GM12878 (cell line): ENCODE data around the gene GALNT18. TPM values are rescaled to one million over a fixed set of nuclear protein-coding genes. Genes with fewer than 3 reads are reported as not detected.
A peak's percentile ranks its signal among the peaks of the same experiment; 100 is the strongest.

Experiments
- ATAC-seq: fragments of 200-7000 bp; cut with Tn5 transposase; 3 replicates; pipeline ENCODE4 v1.9.1; 2020; ENCODE audit warnings: mild to moderate bottlenecking, moderate library complexity
- BruUV-seq: library from RNA; stranded (reverse); fragments of 400-500 nt; replicated peaks from 2 replicates; lab custom pipeline; 2021; lab: Mats Ljungman, UMichigan
- CTCF ChIA-PET: fragments of 300-600 bp; sonication (Branson Sonifier 250); formaldehyde crosslinking; extraction: SDS; loops from one replicate; lab custom pipeline; 2021; ENCODE audit warnings: inconsistent platforms; lab: Yijun Ruan, JAX
- POLR2A ChIA-PET: fragments of 350-600 bp; formaldehyde crosslinking; extraction: SDS; loops from one replicate; lab custom pipeline; 2021; ENCODE audit warnings: inconsistent platforms; lab: Charles Lee
- RAD21 ChIA-PET: fragments of 300-600 bp; sonication (Branson Sonifier 250); formaldehyde crosslinking; loops from one replicate; lab custom pipeline; 2023; ENCODE audit warnings: antibody characterized with exemption; ENCODE audit not compliant: unreplicated experiment; lab: Charles Lee
- SMC1A ChIA-PET: fragments of 300-600 bp; sonication (Branson Sonifier 250); formaldehyde crosslinking; loops from one replicate; lab custom pipeline; 2023; ENCODE audit not compliant: unreplicated experiment, uncharacterized antibody; lab: Charles Lee
- DNase-seq: peaks from one replicate; pipeline ENCODE4 v3.0.0-alpha.2; 2011; ENCODE audit warnings: low read depth, low spot score
- FAIRE-seq: peaks from 3 replicates; lab custom pipeline; 2011; peaks lifted over from hg19 to GRCh38; lab: Jason Lieb, UNC
- H2AFZ ChIP-seq: 2 replicates; pipeline ENCODE4 v1.6.0; 2011; ENCODE audit warnings: low read depth, low read length, control low read depth; ENCODE audit not compliant: control insufficient read depth
- H3K27ac ChIP-seq: 2 replicates; pipeline ENCODE4 v1.5.1; 2011; ENCODE audit warnings: control low read depth; ENCODE audit not compliant: control insufficient read depth, insufficient read depth
- H3K27me3 ChIP-seq, 2 experiments: replicated peaks in 1 of 2; 2 replicates each; pipeline versions ENCODE4 v1.6.0 to v1.6.1; 2011; ENCODE audit warnings: low read length in 1 of 2; ENCODE audit not compliant: control insufficient read depth in 2 of 2, insufficient read depth in 2 of 2
- H3K36me3 ChIP-seq, 2 experiments: 2 replicates each; pipeline ENCODE4 v1.5.1; 2011; ENCODE audit warnings: low read length in 1 of 2; ENCODE audit not compliant: control insufficient read depth in 2 of 2, insufficient read depth in 2 of 2
- H3K4me1 ChIP-seq: 2 replicates; pipeline ENCODE4 v1.6.1; 2011; ENCODE audit warnings: mild to moderate bottlenecking, low read length, moderate library complexity, mixed read lengths; ENCODE audit not compliant: control insufficient read depth, insufficient read depth
- H3K4me2 ChIP-seq: 2 replicates; pipeline ENCODE4 v1.6.0; 2011; ENCODE audit warnings: control low read depth; ENCODE audit not compliant: control insufficient read depth, insufficient read depth
- H3K4me3 ChIP-seq: fragments of 200-600 bp; sonication (generic); 2 replicates; pipeline ENCODE4 v1.5.1; 2016
- H3K79me2 ChIP-seq: 2 replicates; pipeline ENCODE4 v1.6.0; 2011; ENCODE audit warnings: low read length; ENCODE audit not compliant: control insufficient read depth, insufficient read depth
- H3K9ac ChIP-seq: 2 replicates; pipeline ENCODE4 v1.8.0; 2011; ENCODE audit warnings: low read length, control low read depth, mixed read lengths; ENCODE audit not compliant: control insufficient read depth, insufficient read depth
- H3K9me3 ChIP-seq: replicated peaks from 3 replicates; pipeline ENCODE4 v1.5.1; 2011; ENCODE audit warnings: mild to moderate bottlenecking, low read length; ENCODE audit not compliant: control insufficient read depth, insufficient read depth
- H4K20me1 ChIP-seq: 2 replicates; pipeline ENCODE4 v1.6.0; 2011; ENCODE audit not compliant: control insufficient read depth, insufficient read depth
- ATF7 ChIP-seq: fragments of 450-650 bp; IDR thresholded peaks from 2 replicates; pipeline ENCODE4 v1.6.1; 2016; ENCODE audit warnings: low read depth, mild to moderate bottlenecking
- CREB1 ChIP-seq: IDR thresholded peaks from 2 replicates; pipeline ENCODE4 v1.6.1; 2012; ENCODE audit warnings: low read depth, mild to moderate bottlenecking, inconsistent platforms
- DPF2 ChIP-seq: fragments of 450-650 bp; IDR thresholded peaks from 2 replicates; pipeline ENCODE4 v1.6.1; 2017; ENCODE audit warnings: mild to moderate bottlenecking
- EP300 ChIP-seq, 2 experiments: fragments of 150-350 bp in 1 of 2; IDR thresholded peaks; 2 replicates each; pipeline ENCODE4 v1.6.1; 2011 to 2012; ENCODE audit warnings: low read depth in 2 of 2, low read length in 2 of 2, borderline replicate concordance in 1 of 2, improper control_type of control experiment in 1 of 2, inconsistent platforms in 1 of 2; ENCODE audit not compliant: control insufficient read depth in 1 of 2
- GABPA ChIP-seq: IDR thresholded peaks from 2 replicates; pipeline ENCODE4 v1.6.1; 2014; ENCODE audit warnings: antibody characterized with exemption, low read depth, mild to moderate bottlenecking, inconsistent platforms
- NFYB ChIP-seq: IDR thresholded peaks from 2 replicates; pipeline ENCODE4 v1.6.1; 2011; ENCODE audit warnings: low read depth, mild to moderate bottlenecking, low read length, improper control_type of control experiment, moderate library complexity; ENCODE audit not compliant: insufficient read depth
- POLR2AphosphoS2 ChIP-seq: IDR thresholded peaks from 2 replicates; pipeline ENCODE4 v1.6.1; 2011; ENCODE audit warnings: low read depth, mild to moderate bottlenecking, low read length, improper control_type of control experiment, moderate library complexity
- RELA ChIP-seq: fragments of 450-650 bp; IDR thresholded peaks from 2 replicates; pipeline ENCODE4 v1.8.0; 2014; ENCODE audit warnings: borderline replicate concordance; ENCODE audit not compliant: partially characterized antibody
- TCF12 ChIP-seq: IDR thresholded peaks from 2 replicates; pipeline ENCODE4 v1.6.1; 2011; ENCODE audit warnings: low read depth, mild to moderate bottlenecking, low read length
- WGBS: methylation state at CpG from one replicate; pipeline ENCODE4 v1.1.6; 2016; ENCODE audit warnings: low lambda C conversion rate; ENCODE audit not compliant: insufficient replicate concordance, insufficient coverage; ENCODE audit errors: missing lambda C conversion rate; 5-methylcytosine and 5-hydroxymethylcytosine counted together
- in situ Hi-C: fragments of 300-500 bp; cut with MboI; formaldehyde crosslinking; loops from 9 replicates; pipeline ENCODE4 v1.14.3; 2018; ENCODE audit warnings: mixed read lengths
- intact Hi-C: fragments of 100-400 bp; cut with micrococcal nuclease; formaldehyde crosslinking; loops from one replicate; pipeline ENCODE4 v1.14.2; 2022; ENCODE audit not compliant: unreplicated experiment
- polyA plus RNA-seq, 11 experiments: library from polyadenylated mRNA; depleted of rRNA in 4 of 11; unstranded in 6 of 11; stranded (reverse) in 5 of 11; fragments of >200 nt; fragmentation: Nextera tagmentation in 4 of 11; fragmentation: Illumina TruSeq in 1 of 11; extraction: Ambion mirVana in 4 of 11; extraction: Trizol in 1 of 11; gene quantifications; 1 replicate in 1 of 11; 2 replicates in 10 of 11; pipeline versions ENCODE4 v1.2.1 to v1.2.3, GENCODE V29; 2011 to 2016; ENCODE audit warnings: inconsistent platforms in 2 of 11, missing spikeins in 2 of 11, low read depth in 1 of 11
- total RNA-seq, 4 experiments: library from RNA; depleted of rRNA in 3 of 4; stranded (reverse); fragments of >200 nt in 3 of 4; fragmentation: Illumina TruSeq in 1 of 4; extraction: Trizol in 1 of 4; gene quantifications; 2 replicates each; pipeline versions ENCODE4 v1.2.1 to v1.2.3, GENCODE V29; 2013 to 2021
- TF ChIP-seq, protein P1 (sequence below): fragments of 450-650 bp; IDR thresholded peaks from 2 replicates; pipeline ENCODE4 v1.6.1; 2016; ENCODE audit warnings: mild to moderate bottlenecking, moderate library complexity, borderline replicate concordance
- TF ChIP-seq, protein P2 (sequence below): IDR thresholded peaks from 2 replicates; pipeline ENCODE4 v1.6.1; 2011; ENCODE audit warnings: borderline replicate concordance, low read depth, mild to moderate bottlenecking, moderate library complexity, low read length; ENCODE audit not compliant: insufficient read depth, poor library complexity, severe bottlenecking

The GALNT18 gene
- total and polyA plus RNA-seq, 10 of the 15 experiments (the other 5 are each of a cell fraction or from before 2014, with no cell fraction given): 1.2 to 14.2 (median 6.3) TPM

DNA sequence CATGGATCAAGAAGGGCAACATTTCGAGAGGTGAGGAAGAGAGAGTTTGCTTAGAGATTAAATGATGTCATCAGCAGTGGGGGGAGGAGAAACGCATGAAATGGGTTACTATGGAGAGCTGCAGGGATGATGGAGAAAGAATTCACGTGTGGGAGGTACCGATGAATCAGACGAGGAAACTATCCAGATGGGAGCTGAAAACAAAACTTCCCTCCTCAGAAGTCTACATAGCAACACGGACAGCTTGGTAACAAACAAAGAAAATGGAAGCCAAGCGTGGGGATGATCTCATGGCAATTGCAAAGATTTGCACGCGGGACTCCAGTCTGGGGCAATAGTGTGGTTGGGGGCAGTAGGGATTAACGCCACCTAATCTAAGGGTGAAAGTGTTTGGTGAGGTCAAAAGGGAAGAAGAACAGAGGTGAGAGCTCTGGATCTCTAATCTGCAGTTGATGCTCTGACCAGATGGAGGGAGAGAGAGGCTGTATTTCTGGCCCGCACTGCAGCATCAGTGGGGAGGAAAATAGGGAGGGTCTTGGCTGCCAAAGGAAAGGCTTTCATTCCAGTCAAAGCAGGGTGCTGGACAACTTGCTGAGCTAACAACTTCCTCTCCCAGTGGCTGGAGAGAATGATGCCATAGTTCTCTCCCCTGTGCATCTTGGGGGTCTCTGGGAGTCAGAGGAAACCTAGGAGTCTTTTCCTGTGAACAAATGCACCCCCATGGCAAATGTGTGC, 225.3 kb downstream of the GALNT18 start:
- CTCF ChIA-PET: interaction anchor here (0.9 kb wide), 1 partner anchor 10 kb away, joined by 3 read pairs; no protein-coding TSS in a partner anchor

DNA sequence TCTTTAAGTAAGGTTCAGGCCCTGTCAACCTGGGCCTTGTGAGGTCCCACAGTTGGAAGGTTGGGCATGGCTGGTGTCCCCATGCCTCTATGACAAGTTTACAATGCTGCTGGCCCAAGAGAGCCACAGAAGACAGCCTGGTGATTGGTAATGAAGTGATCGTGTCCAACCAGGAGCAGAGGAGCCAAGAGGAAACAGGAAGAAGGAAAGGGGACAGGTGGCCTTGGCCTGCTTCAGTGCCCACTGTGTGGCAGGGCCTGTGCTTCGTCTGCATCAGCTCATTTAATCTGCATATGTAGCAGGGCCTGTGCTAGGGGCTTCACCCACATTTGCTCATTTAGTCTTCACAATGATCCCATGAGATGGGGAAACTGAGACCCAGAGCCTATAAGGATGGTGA, 226.7 kb downstream of the GALNT18 start:
- ChIA-PET POLR2A (no interaction called here), CTCF (no interaction called here), SMC1A (no interaction called here), RAD21 (interaction anchor here (1.1 kb wide), 1 partner anchor 393 kb away, joined by 3 read pairs; no protein-coding TSS in a partner anchor)
- ATAC-seq: no peak
- BruUV-seq: no TSS peak
- Histone ChIP-seq H2AFZ (no peak overlapping the region), H3K9me3 (no peaks in the 10 kb centered on the region), H3K27ac (no peak overlapping the region), H3K36me3 (no peaks in the 10 kb centered on the region; a peak in 2 of 4 replicates), H3K9ac (no peak overlapping the region), H3K4me1 (no peaks in the 10 kb centered on the region), H3K79me2 (no peaks in the 10 kb centered on the region), H4K20me1 (no peaks in the 10 kb centered on the region), H3K4me3 (no peak overlapping the region), H3K4me2 (no peak overlapping the region), H3K27me3 (no peaks in the 10 kb centered on the region)
- no peak for DNase-seq
- intact Hi-C loops (no loop called here), in situ Hi-C loops (no loop called here)
- 30% methylated on average over 2 of the region's 2 CpGs for WGBS
- no peak for FAIRE-seq
- TF ChIP-seq GABPA (no peak), CREB1 (no peak), POLR2AphosphoS2 (no peak), NFYB (no peak), DPF2 (no peak), TCF12 (no peak), EP300 (IDR thresholded peaks at IDR 0.05; ENCODE audit: borderline replicate concordance in 1 of 2, control insufficient read depth in 1 of 2, low read depth in 2 of 2, low read length in 2 of 2) (no peak)
- TF ChIP-seq, protein P1, sequence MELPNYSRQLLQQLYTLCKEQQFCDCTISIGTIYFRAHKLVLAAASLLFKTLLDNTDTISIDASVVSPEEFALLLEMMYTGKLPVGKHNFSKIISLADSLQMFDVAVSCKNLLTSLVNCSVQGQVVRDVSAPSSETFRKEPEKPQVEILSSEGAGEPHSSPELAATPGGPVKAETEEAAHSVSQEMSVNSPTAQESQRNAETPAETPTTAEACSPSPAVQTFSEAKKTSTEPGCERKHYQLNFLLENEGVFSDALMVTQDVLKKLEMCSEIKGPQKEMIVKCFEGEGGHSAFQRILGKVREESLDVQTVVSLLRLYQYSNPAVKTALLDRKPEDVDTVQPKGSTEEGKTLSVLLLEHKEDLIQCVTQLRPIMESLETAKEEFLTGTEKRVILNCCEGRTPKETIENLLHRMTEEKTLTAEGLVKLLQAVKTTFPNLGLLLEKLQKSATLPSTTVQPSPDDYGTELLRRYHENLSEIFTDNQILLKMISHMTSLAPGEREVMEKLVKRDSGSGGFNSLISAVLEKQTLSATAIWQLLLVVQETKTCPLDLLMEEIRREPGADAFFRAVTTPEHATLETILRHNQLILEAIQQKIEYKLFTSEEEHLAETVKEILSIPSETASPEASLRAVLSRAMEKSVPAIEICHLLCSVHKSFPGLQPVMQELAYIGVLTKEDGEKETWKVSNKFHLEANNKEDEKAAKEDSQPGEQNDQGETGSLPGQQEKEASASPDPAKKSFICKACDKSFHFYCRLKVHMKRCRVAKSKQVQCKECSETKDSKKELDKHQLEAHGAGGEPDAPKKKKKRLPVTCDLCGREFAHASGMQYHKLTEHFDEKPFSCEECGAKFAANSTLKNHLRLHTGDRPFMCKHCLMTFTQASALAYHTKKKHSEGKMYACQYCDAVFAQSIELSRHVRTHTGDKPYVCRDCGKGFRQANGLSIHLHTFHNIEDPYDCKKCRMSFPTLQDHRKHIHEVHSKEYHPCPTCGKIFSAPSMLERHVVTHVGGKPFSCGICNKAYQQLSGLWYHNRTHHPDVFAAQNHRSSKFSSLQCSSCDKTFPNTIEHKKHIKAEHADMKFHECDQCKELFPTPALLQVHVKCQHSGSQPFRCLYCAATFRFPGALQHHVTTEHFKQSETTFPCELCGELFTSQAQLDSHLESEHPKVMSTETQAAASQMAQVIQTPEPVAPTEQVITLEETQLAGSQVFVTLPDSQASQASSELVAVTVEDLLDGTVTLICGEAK: no peak
- TF ChIP-seq, protein P2, sequence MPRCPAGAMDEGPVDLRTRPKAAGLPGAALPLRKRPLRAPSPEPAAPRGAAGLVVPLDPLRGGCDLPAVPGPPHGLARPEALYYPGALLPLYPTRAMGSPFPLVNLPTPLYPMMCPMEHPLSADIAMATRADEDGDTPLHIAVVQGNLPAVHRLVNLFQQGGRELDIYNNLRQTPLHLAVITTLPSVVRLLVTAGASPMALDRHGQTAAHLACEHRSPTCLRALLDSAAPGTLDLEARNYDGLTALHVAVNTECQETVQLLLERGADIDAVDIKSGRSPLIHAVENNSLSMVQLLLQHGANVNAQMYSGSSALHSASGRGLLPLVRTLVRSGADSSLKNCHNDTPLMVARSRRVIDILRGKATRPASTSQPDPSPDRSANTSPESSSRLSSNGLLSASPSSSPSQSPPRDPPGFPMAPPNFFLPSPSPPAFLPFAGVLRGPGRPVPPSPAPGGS: no peak

More for the DNA sequence above, 225.3 kb downstream of the GALNT18 start:
- Histone ChIP-seq H3K9me3 (no peaks in the 10 kb centered on the region), H3K27me3 (no peaks in the 10 kb centered on the region), H4K20me1 (no peaks in the 10 kb centered on the region), H3K27ac (no peak overlapping the region), H3K79me2 (no peaks in the 10 kb centered on the region), H3K36me3 (no peaks in the 10 kb centered on the region; a peak in 2 of 4 replicates), H3K9ac (no peak overlapping the region), H3K4me1 (no peaks in the 10 kb centered on the region), H2AFZ (no peak overlapping the region), H3K4me2 (no peak overlapping the region), H3K4me3 (no peak overlapping the region)
- SMC1A ChIA-PET: no interaction called here
- in situ Hi-C loops: no loop called here
- TF ChIP-seq ATF7: peak; percentile 13; the same call in 1 of the 2 replicates
- no peak for TF ChIP-seq RELA
- POLR2A ChIA-PET: no interaction called here
- RAD21 ChIA-PET: interaction anchor here (1.1 kb wide), 1 partner anchor 392 kb away, joined by 3 read pairs; no protein-coding TSS in a partner anchor
- intact Hi-C loops: no loop called here
- no TSS peak for BruUV-seq
- DNase-seq (no peak), ATAC-seq (no peak), FAIRE-seq (no peak)
- 62% methylated on average over 11 of the region's 11 CpGs for WGBS
